Parathyroid adenoma (tissue), 2 donors: ENCODE data around the gene UBXN1.
"Not testable (repeated sequence)": the region's sequence is repeated elsewhere in the genome, so short reads cannot be mapped to it uniquely, and the experiment has no call there.

Experiments used
- H2AFZ ChIP-seq: fragments of 300-600 bp; sonication (generic); one replicate; pipeline ENCODE4 v1.7.0; 2017; ENCODE audit warnings: antibody characterized with exemption, mild to moderate bottlenecking
- H3K27ac ChIP-seq: fragments of 300-600 bp; sonication (generic); one replicate; pipeline ENCODE4 v1.7.0; 2017
- H3K27me3 ChIP-seq: fragments of 300-600 bp; sonication (generic); one replicate; pipeline ENCODE4 v1.7.0; 2017; ENCODE audit warnings: low read length; ENCODE audit not compliant: control insufficient read depth, insufficient read depth
- H3K36me3 ChIP-seq: fragments of 300-600 bp; sonication (generic); one replicate; pipeline ENCODE4 v1.7.0; 2017; ENCODE audit warnings: low read length; ENCODE audit not compliant: control insufficient read depth, insufficient read depth
- H3K4me1 ChIP-seq: fragments of 300-600 bp; sonication (generic); one replicate; pipeline ENCODE4 v1.7.0; 2017; ENCODE audit warnings: control low read depth
- H3K4me2 ChIP-seq: fragments of 300-600 bp; sonication (generic); one replicate; pipeline ENCODE4 v1.7.0; 2017; ENCODE audit warnings: low read length
- H3K4me3 ChIP-seq: fragments of 300-600 bp; sonication (generic); one replicate; pipeline ENCODE4 v1.7.0; 2017; ENCODE audit warnings: low read depth, low read length
- H3K79me2 ChIP-seq: fragments of 300-600 bp; sonication (generic); one replicate; pipeline ENCODE4 v1.7.0; 2017; ENCODE audit warnings: control low read depth
- H3K9ac ChIP-seq: fragments of 300-600 bp; sonication (generic); one replicate; pipeline ENCODE4 v1.7.0; 2017; ENCODE audit warnings: mild to moderate bottlenecking
- H3K9me3 ChIP-seq: fragments of 300-600 bp; sonication (generic); one replicate; pipeline ENCODE4 v1.7.0; 2017; ENCODE audit warnings: low read length; ENCODE audit not compliant: control insufficient read depth
- TF ChIP-seq, protein P1 (sequence below): fragments of 300-600 bp; sonication (generic); IDR thresholded peaks from one replicate; pipeline ENCODE4 v1.7.0; 2017; ENCODE audit warnings: antibody characterized with exemption, mild to moderate bottlenecking
- donor health status: primary hyperparathyroidism.

The UBXN1 gene

GRCh38 chr11:62707277-62707861 lies 28.5 kb upstream of the UBXN1 start, which contains the start of the genes BSCL2 and GNG3:
BSCL2 (minus strand) TSS chr11:62707424; CDS start chr11:62707195, 229 bp downstream.
GNG3 (plus strand) TSS chr11:62707676; CDS start chr11:62708296, 620 bp downstream.
- no peak within 1 kb of the TSS for H3K9ac ChIP-seq
- peak within 1 kb of the TSS; percentile 94 for H3K4me2 ChIP-seq
- peak within 1 kb of the TSS; percentile 71 for H2AFZ ChIP-seq
- H3K9me3 ChIP-seq: no peaks in the 10 kb centered on the region
- no peaks in the 10 kb centered on the region for H3K27me3 ChIP-seq
- no peaks in the 10 kb centered on the region for H3K79me2 ChIP-seq
- H3K4me1 ChIP-seq: peaks cover 7% of the 10 kb centered on the region
- TF ChIP-seq, protein P1, sequence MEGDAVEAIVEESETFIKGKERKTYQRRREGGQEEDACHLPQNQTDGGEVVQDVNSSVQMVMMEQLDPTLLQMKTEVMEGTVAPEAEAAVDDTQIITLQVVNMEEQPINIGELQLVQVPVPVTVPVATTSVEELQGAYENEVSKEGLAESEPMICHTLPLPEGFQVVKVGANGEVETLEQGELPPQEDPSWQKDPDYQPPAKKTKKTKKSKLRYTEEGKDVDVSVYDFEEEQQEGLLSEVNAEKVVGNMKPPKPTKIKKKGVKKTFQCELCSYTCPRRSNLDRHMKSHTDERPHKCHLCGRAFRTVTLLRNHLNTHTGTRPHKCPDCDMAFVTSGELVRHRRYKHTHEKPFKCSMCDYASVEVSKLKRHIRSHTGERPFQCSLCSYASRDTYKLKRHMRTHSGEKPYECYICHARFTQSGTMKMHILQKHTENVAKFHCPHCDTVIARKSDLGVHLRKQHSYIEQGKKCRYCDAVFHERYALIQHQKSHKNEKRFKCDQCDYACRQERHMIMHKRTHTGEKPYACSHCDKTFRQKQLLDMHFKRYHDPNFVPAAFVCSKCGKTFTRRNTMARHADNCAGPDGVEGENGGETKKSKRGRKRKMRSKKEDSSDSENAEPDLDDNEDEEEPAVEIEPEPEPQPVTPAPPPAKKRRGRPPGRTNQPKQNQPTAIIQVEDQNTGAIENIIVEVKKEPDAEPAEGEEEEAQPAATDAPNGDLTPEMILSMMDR: no peak
- H3K36me3 ChIP-seq: no peaks in the 10 kb centered on the region
- H3K4me3 ChIP-seq: peak within 1 kb of the TSS; percentile 78
- peak within 1 kb of the TSS; percentile 94 for H3K27ac ChIP-seq

- Histone ChIP-seq H3K27ac (peak overlapping the region; percentile 78), H3K4me1 (peaks cover 7% of the 10 kb centered on the region)
Measured at GRCh38 chr11:62706850-62707247, 28.0 kb upstream of the UBXN1 start.

GRCh38 chr11:62705880-62706849 lies 27.3 kb upstream of the UBXN1 start:
- peak overlapping the region; percentile 78 for H3K27ac ChIP-seq
- no peak overlapping the region for H3K9ac ChIP-seq
- H3K79me2 ChIP-seq: no peaks in the 10 kb centered on the region
- peak overlapping the region; percentile 94 for H3K4me2 ChIP-seq
- no peaks in the 10 kb centered on the region for H3K36me3 ChIP-seq
- peak overlapping the region; percentile 78 for H3K4me3 ChIP-seq
- TF ChIP-seq, protein P1: no peak
- H3K9me3 ChIP-seq: no peaks in the 10 kb centered on the region
- peaks cover 7% of the 10 kb centered on the region for H3K4me1 ChIP-seq
- no peaks in the 10 kb centered on the region for H3K27me3 ChIP-seq
- H2AFZ ChIP-seq: peak overlapping the region; percentile 71

More at GRCh38 chr11:62706850-62707247, 28.0 kb upstream of the UBXN1 start:
- Histone ChIP-seq H3K9me3 (no peaks in the 10 kb centered on the region), H2AFZ (no peak overlapping the region), H3K4me2 (peak overlapping the region; percentile 94), H3K27me3 (no peaks in the 10 kb centered on the region), H3K36me3 (no peaks in the 10 kb centered on the region), H3K4me3 (peak overlapping the region; percentile 78), H3K79me2 (no peaks in the 10 kb centered on the region), H3K9ac (no peak overlapping the region)
- TF ChIP-seq, protein P1: no peak

GRCh38 chr11:62705413-62705812 lies 26.5 kb upstream of the UBXN1 start:
- H3K9ac ChIP-seq: no peak overlapping the region
- no peaks in the 10 kb centered on the region for H3K9me3 ChIP-seq
- peak overlapping the region; percentile 76 for H3K4me2 ChIP-seq
- peak overlapping the region; percentile 78 for H3K4me3 ChIP-seq
- H3K36me3 ChIP-seq: no peaks in the 10 kb centered on the region
- TF ChIP-seq, protein P1: no peak
- H2AFZ ChIP-seq: peak overlapping the region; percentile 68
- peaks cover 7% of the 10 kb centered on the region for H3K4me1 ChIP-seq
- peak overlapping the region; percentile 78 for H3K27ac ChIP-seq
- no peaks in the 10 kb centered on the region for H3K79me2 ChIP-seq
- no peaks in the 10 kb centered on the region for H3K27me3 ChIP-seq

DNA sequence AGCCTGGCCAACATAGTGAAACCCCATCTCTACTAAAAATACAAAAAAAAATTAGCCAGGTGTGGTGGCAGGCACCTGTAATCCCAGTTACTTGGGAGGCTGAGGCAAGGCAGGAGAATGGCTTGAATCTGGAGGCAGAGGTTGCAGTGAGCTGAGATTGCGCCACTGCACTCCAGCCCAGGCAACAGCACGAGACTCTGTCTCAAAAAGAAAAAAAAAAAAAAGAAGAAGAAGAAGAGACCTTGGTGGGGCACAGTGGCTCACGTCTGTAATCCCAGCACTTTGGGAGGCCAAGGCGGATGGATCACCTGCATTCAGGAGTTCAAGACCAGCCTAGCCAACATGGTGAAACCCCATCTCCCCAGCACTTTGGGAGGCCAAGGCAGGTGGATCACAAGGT lies 25.0 kb upstream of the UBXN1 start:
- not testable (repeated sequence) for H3K36me3 ChIP-seq, H3K9ac ChIP-seq, H2AFZ ChIP-seq, H3K4me2 ChIP-seq, H3K27ac ChIP-seq, H3K27me3 ChIP-seq, H3K79me2 ChIP-seq, H3K4me3 ChIP-seq, H3K4me1 ChIP-seq, H3K9me3 ChIP-seq
